IPS-20b (cell line): ENCODE data around the gene POLR2F.

Source experiments
- H3K27ac ChIP-seq: one replicate; pipeline ENCODE4 v1.5.1; 2013; ENCODE audit warnings: low read length
- H3K27me3 ChIP-seq: 2 replicates; pipeline ENCODE4 v1.6.1; 2013; ENCODE audit warnings: mild to moderate bottlenecking, low read length, inconsistent platforms; ENCODE audit not compliant: insufficient read depth
- H3K36me3 ChIP-seq: 2 replicates; pipeline ENCODE4 v1.6.1; 2013; ENCODE audit warnings: low read depth, mild to moderate bottlenecking, inconsistent platforms, low read length, moderate library complexity; ENCODE audit not compliant: insufficient read depth
- H3K4me1 ChIP-seq: 2 replicates; pipeline ENCODE4 v1.6.1; 2013; ENCODE audit warnings: mild to moderate bottlenecking, control low read depth, inconsistent platforms, low read length, moderate library complexity; ENCODE audit not compliant: insufficient read depth
- H3K4me3 ChIP-seq: 2 replicates; pipeline ENCODE4 v1.5.1; 2013; ENCODE audit warnings: mild to moderate bottlenecking, low read length, inconsistent platforms
- H3K9ac ChIP-seq: 2 replicates; pipeline ENCODE4 v1.6.1; 2013; ENCODE audit warnings: low read depth, mild to moderate bottlenecking, inconsistent platforms, low read length, moderate library complexity
- H3K9me3 ChIP-seq: 2 replicates; pipeline ENCODE4 v1.6.1; 2013; ENCODE audit warnings: mild to moderate bottlenecking, low read depth, low read length, inconsistent platforms; ENCODE audit not compliant: insufficient read depth

Gene POLR2F

DNA sequence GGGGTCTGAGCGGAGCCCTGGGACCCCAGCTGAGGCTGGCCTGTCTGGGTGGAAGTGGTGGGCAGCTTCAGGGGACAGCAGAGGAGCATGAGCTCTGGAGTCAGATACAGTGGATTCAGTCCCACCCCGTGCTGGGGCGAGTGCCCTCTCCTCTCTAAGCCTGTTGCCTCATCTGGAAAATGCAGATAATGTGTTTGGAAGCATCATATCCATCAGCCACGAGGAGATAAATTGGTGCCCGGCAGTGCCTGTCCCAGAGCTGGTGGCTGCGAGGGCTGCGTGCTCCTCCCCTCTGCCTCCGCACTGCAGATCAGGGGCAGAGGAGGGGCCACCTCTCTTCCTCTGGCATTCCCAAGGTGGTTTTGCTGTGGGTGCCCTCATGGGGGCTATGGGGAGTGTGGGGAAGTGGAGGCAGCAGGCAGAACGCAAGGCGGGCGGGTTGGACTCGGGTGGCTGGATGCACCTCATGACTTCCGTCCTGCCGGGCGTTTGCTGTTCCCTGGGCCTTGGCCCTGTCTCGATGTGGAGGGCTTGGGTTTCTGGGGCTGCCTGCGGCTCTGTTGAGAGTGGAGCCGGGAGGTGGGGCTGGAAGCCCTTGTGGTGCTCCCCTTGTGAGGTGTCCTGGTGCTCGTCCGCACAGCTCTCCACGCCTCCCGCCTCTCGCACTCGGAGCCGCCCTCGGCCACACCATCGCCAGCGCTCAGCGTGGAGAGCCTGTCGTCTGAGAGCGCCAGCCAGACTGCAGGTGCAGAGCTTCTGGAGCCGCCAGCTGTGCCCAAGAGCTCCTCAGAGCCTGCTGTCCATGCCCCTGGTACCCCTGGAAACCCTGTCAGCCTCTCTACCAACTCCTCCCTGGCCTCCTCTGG is 26.5 kb upstream of the POLR2F start:
- Histone ChIP-seq H3K4me3 (no peak overlapping the region), H3K27me3 (no peaks in the 10 kb centered on the region), H3K9me3 (no peaks in the 10 kb centered on the region), H3K4me1 (no peaks in the 10 kb centered on the region), H3K36me3 (peaks cover 17% of the 10 kb centered on the region), H3K27ac (no peak overlapping the region), H3K9ac (no peak overlapping the region)

DNA sequence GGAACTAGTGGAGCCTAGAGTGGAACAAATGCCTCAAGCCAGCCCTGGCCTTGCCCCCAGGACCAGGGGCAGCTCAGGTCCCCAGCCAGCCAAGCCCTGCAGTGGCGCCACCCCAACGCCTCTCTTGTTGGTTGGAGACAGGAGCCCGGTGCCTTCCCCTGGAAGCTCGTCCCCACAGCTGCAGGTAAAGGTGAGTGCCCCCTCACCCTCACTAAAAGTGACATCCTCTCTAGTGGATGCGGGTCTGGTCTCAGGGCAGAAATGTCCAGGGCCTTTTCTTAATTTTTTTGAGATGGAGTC is 25.9 kb upstream of the POLR2F start:
- H3K9me3 ChIP-seq = no peaks in the 10 kb centered on the region
- no peak overlapping the region for H3K9ac ChIP-seq
- H3K27me3 ChIP-seq = no peaks in the 10 kb centered on the region
- no peaks in the 10 kb centered on the region for H3K4me1 ChIP-seq
- peaks cover 23% of the 10 kb centered on the region for H3K36me3 ChIP-seq
- H3K4me3 ChIP-seq = no peak overlapping the region
- no peak overlapping the region for H3K27ac ChIP-seq

DNA sequence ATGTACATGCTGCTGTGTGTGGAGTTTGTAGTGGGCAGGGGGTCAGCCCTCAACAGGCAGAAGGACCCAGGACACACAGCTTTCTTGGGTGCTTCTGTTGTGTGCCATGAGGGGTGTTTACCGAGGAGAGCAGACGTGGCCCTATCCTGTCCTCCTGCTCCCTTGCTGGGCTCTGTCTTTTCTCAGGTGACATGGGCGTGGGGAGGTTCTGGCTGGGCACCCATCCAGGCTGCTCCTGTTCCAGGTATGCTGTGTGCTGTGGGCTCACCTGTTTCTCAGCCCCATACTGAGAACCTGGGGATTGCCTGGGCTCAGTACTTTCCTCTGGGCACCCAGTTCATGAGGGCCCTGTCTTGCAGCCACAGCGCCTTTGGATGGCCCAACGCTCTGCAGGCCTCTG is 24.1 kb upstream of the POLR2F start:
- Histone ChIP-seq H3K4me1 (peaks cover 3% of the 10 kb centered on the region; the same call in 1 of the 2 replicates), H3K27me3 (no peaks in the 10 kb centered on the region), H3K9me3 (no peaks in the 10 kb centered on the region), H3K4me3 (no peak overlapping the region), H3K36me3 (peaks cover 30% of the 10 kb centered on the region), H3K27ac (no peak overlapping the region), H3K9ac (no peak overlapping the region)

DNA sequence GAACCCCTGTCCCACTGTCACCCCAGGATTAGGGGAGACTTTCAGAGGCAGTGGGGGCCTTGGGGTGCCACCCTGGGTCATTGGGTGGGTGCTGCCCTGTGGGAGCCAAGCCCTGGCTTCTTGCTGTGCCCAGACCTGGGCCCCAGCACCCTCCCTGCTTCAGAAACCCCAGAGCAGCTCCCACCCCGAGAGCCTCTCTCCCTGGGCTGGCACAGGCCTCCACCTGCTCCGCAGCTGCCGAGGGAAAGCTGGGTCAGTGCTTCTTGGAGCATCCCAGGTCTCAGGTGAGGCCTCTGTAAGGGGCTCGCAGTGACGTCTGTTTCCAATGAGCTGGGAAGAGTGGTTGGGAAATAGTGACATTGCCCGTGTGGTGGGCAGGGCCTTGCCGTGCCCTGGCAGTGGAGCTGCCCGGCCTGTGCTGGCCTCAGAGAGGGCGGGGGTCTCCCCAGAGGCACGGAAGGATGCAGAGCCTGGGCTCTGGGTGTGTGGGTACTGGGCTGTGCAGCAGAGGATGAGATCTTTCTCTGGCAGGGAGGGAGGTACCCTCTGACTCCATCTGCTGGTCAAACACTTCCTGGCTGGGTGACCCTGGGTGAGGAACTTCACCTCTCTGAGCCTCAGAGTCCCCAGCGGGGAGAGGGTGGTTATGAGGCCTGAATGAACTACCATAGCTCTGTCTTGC is 23.1 kb upstream of the POLR2F start:
- Histone ChIP-seq H3K4me3 (no peak overlapping the region), H3K9ac (no peak overlapping the region), H3K36me3 (peaks cover 25% of the 10 kb centered on the region), H3K27ac (no peak overlapping the region), H3K4me1 (peaks cover 3% of the 10 kb centered on the region; the same call in 1 of the 2 replicates), H3K9me3 (no peaks in the 10 kb centered on the region), H3K27me3 (no peaks in the 10 kb centered on the region)

DNA sequence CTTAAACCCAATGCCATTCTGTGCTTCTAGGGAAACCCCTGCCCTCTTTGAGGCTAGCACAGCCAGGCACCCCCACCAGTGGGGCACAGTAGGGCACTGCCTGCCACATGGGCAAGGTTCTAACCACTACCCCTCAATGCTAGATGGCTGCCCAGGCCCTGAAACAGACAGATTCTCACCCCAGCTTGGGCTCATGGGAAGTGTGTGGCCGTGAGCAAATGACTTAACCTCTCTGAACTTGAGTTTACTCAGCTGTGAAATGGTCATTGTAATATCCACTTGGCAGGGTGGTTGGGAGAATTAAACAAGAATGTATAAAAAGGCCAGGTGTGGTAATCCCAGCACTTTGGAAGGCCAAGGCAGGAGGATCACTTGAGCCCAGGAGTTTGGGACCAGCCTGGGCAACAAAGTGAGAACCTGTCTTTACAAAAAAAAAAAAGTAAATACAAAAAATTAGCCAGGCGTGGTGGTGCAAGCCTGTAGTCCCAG is 22.5 kb upstream of the POLR2F start:
- Histone ChIP-seq H3K36me3 (peaks cover 19% of the 10 kb centered on the region), H3K4me3 (no peak overlapping the region), H3K4me1 (peaks cover 3% of the 10 kb centered on the region; the same call in 1 of the 2 replicates), H3K27me3 (no peaks in the 10 kb centered on the region), H3K9me3 (no peaks in the 10 kb centered on the region), H3K27ac (no peak overlapping the region), H3K9ac (no peak overlapping the region)

DNA sequence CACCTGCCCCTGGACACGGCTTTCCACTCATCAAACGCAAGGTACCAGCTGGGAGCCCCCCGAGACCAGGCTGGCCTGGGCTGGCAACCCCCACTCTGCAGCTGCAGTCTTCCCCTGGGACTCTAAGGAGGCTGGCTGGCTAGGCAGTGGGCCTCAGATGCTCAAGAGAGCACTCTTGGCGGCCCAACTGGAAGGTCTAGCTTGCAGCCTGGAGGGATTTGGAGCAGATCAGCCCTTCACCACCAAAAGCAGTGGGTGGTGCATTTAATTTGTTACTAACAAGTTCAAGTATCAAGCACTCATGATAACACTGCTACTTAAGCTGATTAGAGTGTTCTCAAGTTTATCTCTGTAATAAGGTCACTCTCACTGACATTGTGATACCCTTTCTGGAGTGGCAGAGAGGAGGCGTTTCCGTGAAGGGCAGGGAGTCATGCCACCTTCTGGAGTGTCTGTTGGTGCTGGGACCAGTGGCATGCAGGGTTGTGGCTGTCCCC is 21.6 kb upstream of the POLR2F start:
- Histone ChIP-seq H3K27ac (no peak overlapping the region), H3K27me3 (no peaks in the 10 kb centered on the region), H3K9ac (no peak overlapping the region), H3K4me1 (peaks cover 3% of the 10 kb centered on the region; the same call in 1 of the 2 replicates), H3K36me3 (peaks cover 14% of the 10 kb centered on the region), H3K4me3 (no peak overlapping the region), H3K9me3 (no peaks in the 10 kb centered on the region)

DNA sequence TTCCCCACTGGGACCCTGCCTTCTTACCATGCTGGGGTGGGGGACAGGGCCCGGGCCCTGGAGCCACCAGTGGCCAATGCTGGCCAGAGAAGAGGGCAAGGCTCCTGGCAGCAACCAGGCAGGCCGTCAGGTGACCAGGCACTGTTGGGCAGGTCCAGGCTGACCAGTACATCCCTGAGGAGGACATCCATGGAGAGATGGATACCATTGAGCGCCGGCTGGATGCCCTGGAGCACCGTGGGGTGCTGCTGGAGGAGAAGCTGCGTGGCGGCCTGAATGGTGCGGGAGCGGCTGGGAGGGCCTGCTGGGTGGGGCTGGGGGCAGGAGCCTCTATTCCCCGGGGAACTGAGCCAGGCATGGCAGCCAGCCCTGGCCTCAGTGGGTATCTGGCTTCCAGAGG is 21.1 kb upstream of the POLR2F start:
- no peak overlapping the region for H3K4me3 ChIP-seq
- H3K36me3 ChIP-seq = peaks cover 15% of the 10 kb centered on the region
- H3K27ac ChIP-seq = no peak overlapping the region
- peaks cover 3% of the 10 kb centered on the region; the same call in 1 of the 2 replicates for H3K4me1 ChIP-seq
- H3K27me3 ChIP-seq = no peaks in the 10 kb centered on the region
- no peaks in the 10 kb centered on the region for H3K9me3 ChIP-seq
- H3K9ac ChIP-seq = no peak overlapping the region

DNA sequence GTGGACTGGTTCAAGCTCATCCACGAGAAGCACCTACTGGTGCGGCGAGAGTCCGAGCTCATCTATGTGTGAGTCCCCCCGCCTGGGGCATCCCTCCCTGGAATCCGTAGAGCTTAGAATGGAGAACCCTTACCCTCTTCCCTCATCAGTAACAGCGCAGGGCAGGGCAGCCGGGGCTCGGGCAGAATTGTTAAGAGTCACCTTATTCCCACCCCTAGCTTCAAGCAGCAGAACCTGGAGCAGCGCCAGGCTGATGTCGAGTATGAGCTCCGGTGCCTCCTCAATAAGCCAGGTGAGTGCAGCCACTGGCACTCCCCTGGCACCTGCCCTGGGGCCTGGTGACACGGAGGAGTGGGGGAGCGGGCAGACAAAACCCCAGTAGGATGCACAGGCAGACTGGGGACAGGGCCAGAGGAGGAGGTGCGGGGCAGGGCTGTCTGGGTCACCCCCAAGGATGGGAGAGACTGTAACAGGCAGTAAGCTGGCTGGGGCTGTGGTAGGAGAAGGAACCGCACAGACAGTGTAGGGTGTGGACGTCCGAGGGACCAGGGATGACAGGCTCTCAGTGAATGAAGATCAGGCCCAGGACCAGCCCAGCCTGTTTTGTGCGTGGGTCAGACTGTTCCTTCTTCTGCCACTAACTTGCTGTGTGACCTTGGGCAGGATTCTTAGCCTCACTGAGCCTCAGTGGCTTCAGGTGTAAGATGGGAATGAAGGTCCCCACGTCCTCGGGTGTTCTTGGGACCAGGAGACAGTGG is 20.5 kb upstream of the POLR2F start:
- Histone ChIP-seq H3K9ac (no peak overlapping the region), H3K9me3 (no peaks in the 10 kb centered on the region), H3K27ac (no peak overlapping the region), H3K4me3 (no peak overlapping the region), H3K27me3 (no peaks in the 10 kb centered on the region), H3K36me3 (peaks cover 21% of the 10 kb centered on the region), H3K4me1 (peaks cover 3% of the 10 kb centered on the region; the same call in 1 of the 2 replicates)

DNA sequence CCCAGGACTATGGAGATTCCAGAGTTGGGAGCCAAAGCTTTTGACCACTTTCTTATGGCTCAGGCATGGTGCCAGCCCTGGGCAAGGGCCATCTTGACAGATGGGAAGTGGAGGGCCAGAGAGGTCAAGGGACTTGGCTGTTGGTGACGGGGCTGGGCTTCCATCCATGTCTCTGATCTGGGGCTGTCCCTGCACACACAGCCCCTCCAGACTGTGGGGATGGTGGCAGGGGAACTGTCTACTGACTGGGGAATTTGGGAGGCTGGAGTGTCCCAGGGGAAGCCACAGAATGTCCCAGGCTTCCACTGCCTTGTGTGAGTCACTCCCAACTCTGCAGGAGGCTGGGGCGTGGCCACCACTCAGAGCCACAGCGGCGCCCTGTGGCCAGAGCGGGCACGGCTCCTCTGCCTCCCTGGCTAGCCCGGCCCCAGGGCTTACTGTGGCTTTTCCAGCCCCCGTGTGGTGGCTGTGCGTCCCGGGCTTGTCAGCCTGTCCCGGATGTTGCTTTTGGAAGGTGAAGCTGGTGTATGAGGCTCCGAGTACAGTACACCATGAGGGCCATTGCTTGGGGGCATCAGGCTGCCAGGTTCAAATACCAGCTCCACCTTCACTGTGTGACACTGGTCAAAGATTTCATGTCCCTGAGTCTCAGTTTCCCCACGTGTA is 19.7 kb upstream of the POLR2F start:
- Histone ChIP-seq H3K27ac (no peak overlapping the region), H3K36me3 (peaks cover 21% of the 10 kb centered on the region), H3K9ac (no peak overlapping the region), H3K4me1 (peaks cover 3% of the 10 kb centered on the region; the same call in 1 of the 2 replicates), H3K9me3 (no peaks in the 10 kb centered on the region), H3K4me3 (no peak overlapping the region), H3K27me3 (no peaks in the 10 kb centered on the region)

DNA sequence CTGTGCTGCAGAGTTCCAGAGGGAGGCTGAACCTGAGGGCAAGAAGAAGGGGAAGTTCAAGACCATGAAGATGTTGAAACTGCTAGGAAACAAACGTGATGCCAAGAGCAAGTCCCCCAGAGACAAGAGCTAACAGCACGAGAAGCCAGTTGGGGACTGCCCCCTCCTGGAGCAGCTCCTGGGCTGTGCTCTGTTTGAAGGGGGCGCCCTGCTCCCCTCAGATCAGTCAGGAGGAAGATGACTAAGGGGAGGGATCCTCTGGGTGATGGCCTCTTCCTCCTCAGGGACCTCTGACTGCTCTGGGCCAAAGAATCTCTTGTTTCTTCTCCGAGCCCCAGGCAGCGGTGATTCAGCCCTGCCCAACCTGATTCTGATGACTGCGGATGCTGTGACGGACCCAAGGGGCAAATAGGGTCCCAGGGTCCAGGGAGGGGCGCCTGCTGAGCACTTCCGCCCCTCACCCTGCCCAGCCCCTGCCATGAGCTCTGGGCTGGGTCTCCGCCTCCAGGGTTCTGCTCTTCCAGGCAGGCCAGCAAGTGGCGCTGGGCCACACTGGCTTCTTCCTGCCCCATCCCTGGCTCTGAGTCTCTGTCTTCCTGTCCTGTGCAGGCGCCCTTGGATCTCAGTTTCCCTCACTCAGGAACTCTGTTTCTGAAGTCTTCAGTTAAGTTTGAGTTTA is 12.7 kb upstream of the POLR2F start:
- Histone ChIP-seq H3K27me3 (no peaks in the 10 kb centered on the region), H3K27ac (no peak overlapping the region), H3K4me3 (no peak overlapping the region), H3K36me3 (peaks cover 19% of the 10 kb centered on the region), H3K9me3 (no peaks in the 10 kb centered on the region), H3K4me1 (no peaks in the 10 kb centered on the region), H3K9ac (no peak overlapping the region)

DNA sequence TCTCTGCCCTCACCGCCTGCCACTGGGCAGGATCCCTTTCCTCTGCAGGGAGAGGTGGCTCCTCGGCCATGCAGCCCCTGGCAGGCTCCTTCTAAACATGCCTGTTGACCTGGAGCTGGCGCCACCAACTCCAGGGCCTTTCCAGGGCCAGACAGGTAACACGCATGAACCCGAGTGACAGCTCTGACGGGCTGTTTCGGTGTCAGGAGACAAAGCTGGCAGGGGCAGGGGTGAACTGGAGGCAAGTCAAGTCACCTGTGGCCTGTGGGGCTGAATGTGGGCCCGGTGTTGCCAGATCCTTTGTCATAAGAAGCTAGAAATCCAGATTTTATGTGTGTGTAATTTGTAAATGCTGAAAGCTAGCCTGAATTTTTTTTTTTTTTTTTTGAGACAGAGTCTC is 11.4 kb upstream of the POLR2F start:
- H3K4me1 ChIP-seq = no peaks in the 10 kb centered on the region
- H3K9ac ChIP-seq = no peak overlapping the region
- H3K4me3 ChIP-seq = no peak overlapping the region
- H3K9me3 ChIP-seq = no peaks in the 10 kb centered on the region
- no peak overlapping the region for H3K27ac ChIP-seq
- H3K27me3 ChIP-seq = no peaks in the 10 kb centered on the region
- H3K36me3 ChIP-seq = peaks cover 19% of the 10 kb centered on the region
